WTC11 (cell line): ENCODE results near the gene PTPRG. TPM values are rescaled to one million over a fixed set of nuclear protein-coding genes. Genes with fewer than 3 reads are reported as not detected.
"Not testable (repeated sequence)": the region's sequence is repeated elsewhere in the genome, so short reads cannot be mapped to it uniquely, and the experiment has no call there.

ENCODE experiments used
- ATAC-seq: fragments of 200-7000 bp; cut with Tn5 transposase; 2 replicates; pipeline ENCODE4 v1.10.0; 2021; ENCODE audit warnings: mild to moderate bottlenecking, moderate library complexity
- CTCF ChIA-PET: fragments of 300-600 bp; sonication (Branson Sonifier 250); formaldehyde crosslinking; loops from one replicate; lab custom pipeline; 2021; ENCODE audit warnings: antibody characterized with exemption; lab: Charles Lee
- POLR2A ChIA-PET: fragments of 350-600 bp; sonication (Branson Sonifier 250); formaldehyde crosslinking; loops from one replicate; lab custom pipeline; 2021; ENCODE audit warnings: antibody characterized with exemption; lab: Charles Lee
- DNase-seq: peaks from one replicate; pipeline ENCODE4 v3.0.0; 2021; ENCODE audit warnings: low spot score
- H3K27ac Mint-ChIP-seq: 2 replicates; pipeline ENCODE4 v1.8.0; 2021; ENCODE audit warnings: mixed read lengths
- H3K27me3 Mint-ChIP-seq: 2 replicates; pipeline ENCODE4 v1.8.0; 2021; ENCODE audit warnings: low read depth, mild to moderate bottlenecking, moderate library complexity, mixed read lengths
- H3K36me3 Mint-ChIP-seq: 2 replicates; pipeline ENCODE4 v1.8.0; 2021; ENCODE audit warnings: mixed read lengths
- H3K4me1 Mint-ChIP-seq: 2 replicates; pipeline ENCODE4 v1.8.0; 2022; ENCODE audit warnings: mixed read lengths
- H3K4me3 Mint-ChIP-seq: 2 replicates; pipeline ENCODE4 v1.8.0; 2021; ENCODE audit warnings: mild to moderate bottlenecking, moderate library complexity, mixed read lengths
- H3K9me3 Mint-ChIP-seq: 2 replicates; pipeline ENCODE4 v1.8.0; 2021; ENCODE audit warnings: mixed read lengths
- GRHL2 ChIP-seq: fragments of 250-450 bp; sonication (Bioruptor Pico); IDR thresholded peaks from 2 replicates; pipeline ENCODE4 v1.8.0; 2022; ENCODE audit warnings: mild to moderate bottlenecking, moderate library complexity; ENCODE audit not compliant: insufficient replicate concordance, severe bottlenecking
- HMGA2 ChIP-seq: fragments of 250-450 bp; sonication (Bioruptor Pico); IDR thresholded peaks from 2 replicates; pipeline ENCODE4 v1.4.0; 2021; ENCODE audit warnings: mild to moderate bottlenecking, moderate library complexity
- IRF2 ChIP-seq: sonication (generic); formaldehyde crosslinking; IDR thresholded peaks from 2 replicates; pipeline ENCODE4 v1.8.0; 2022; ENCODE audit warnings: low read depth, missing genetic modification reagents, borderline replicate concordance
- OVOL2 ChIP-seq: fragments of 250-450 bp; sonication (Bioruptor Pico); IDR thresholded peaks from 2 replicates; pipeline ENCODE4 v1.9.0; 2021; ENCODE audit warnings: mild to moderate bottlenecking, borderline replicate concordance
- ZNF121 ChIP-seq: sonication (generic); formaldehyde crosslinking; IDR thresholded peaks from 2 replicates; pipeline ENCODE4 v1.8.0; 2023; ENCODE audit warnings: missing genetic modification reagents
- ZNF263 ChIP-seq: sonication (generic); formaldehyde crosslinking; IDR thresholded peaks from 2 replicates; pipeline ENCODE4 v1.8.1; 2022; ENCODE audit warnings: low read depth, mild to moderate bottlenecking, moderate library complexity, missing genetic modification reagents
- ZNF423 ChIP-seq: fragments of 250-450 bp; sonication (Bioruptor Pico); IDR thresholded peaks from 2 replicates; pipeline ENCODE4 v2.1.2; 2022; ENCODE audit warnings: mild to moderate bottlenecking, moderate library complexity
- total RNA-seq: library from RNA; stranded (reverse); gene quantifications from 3 replicates; pipeline ENCODE4 v1.2.3, GENCODE V29; 2021
- TF ChIP-seq, protein P1 (sequence below): sonication (generic); formaldehyde crosslinking; IDR thresholded peaks from 2 replicates; pipeline ENCODE4 v1.8.0; 2023; ENCODE audit warnings: missing genetic modification reagents, mild to moderate bottlenecking, borderline replicate concordance
- TF ChIP-seq, protein P2 (sequence below): sonication (generic); formaldehyde crosslinking; IDR thresholded peaks from 2 replicates; pipeline ENCODE4 v1.8.1; 2023; ENCODE audit warnings: mild to moderate bottlenecking, moderate library complexity, missing genetic modification reagents
- TF ChIP-seq, protein P3 (sequence below): sonication (generic); formaldehyde crosslinking; IDR thresholded peaks from 2 replicates; pipeline ENCODE4 v1.8.0; 2022; ENCODE audit warnings: mild to moderate bottlenecking, missing genetic modification reagents
- TF ChIP-seq, protein P4 (sequence below): sonication (generic); formaldehyde crosslinking; IDR thresholded peaks from 2 replicates; pipeline ENCODE4 v1.8.1; 2023; ENCODE audit warnings: mild to moderate bottlenecking, missing genetic modification reagents, moderate library complexity
- TF ChIP-seq, protein P5 (sequence below): sonication (generic); formaldehyde crosslinking; IDR thresholded peaks from 2 replicates; pipeline ENCODE4 v1.8.1; 2022; ENCODE audit warnings: low read depth, mild to moderate bottlenecking, moderate library complexity, missing genetic modification reagents, borderline replicate concordance

Gene PTPRG
- total RNA-seq, 1 experiment from 2014 or later = 106 TPM

DNA sequence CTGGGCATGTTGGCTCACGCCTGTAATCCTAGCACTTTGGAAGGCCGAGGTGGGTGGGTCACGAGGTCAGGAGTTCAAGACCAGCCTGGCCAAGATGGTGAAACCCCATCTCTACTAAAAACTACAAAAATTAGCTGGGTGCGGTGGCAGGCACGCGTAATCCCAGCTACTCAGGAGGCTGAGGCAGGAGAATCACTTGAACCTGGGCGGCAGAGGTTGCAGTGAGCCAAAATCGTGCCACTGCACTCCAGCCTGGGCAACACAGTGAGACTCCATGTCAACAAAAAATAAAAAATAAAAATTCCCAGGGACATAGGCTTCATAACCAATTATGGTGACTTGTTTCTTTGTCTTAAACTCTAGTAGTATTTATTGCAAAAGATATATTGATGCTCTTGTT, 155.3 kb downstream of the PTPRG start:
- H3K4me3 Mint-ChIP-seq, CTCF ChIA-PET, ATAC-seq, POLR2A ChIA-PET, H3K36me3 Mint-ChIP-seq, H3K27me3 Mint-ChIP-seq, H3K9me3 Mint-ChIP-seq, DNase-seq: not testable (repeated sequence)
- peak; percentile 90 for TF ChIP-seq ZNF121 (CRISPR knock-in tag)
- Mint-ChIP-seq H3K4me1 (peaks cover 73% of the 10 kb centered on the region), H3K27ac (peak overlapping the region; percentile 18; the same call in 1 of the 2 replicates)

DNA sequence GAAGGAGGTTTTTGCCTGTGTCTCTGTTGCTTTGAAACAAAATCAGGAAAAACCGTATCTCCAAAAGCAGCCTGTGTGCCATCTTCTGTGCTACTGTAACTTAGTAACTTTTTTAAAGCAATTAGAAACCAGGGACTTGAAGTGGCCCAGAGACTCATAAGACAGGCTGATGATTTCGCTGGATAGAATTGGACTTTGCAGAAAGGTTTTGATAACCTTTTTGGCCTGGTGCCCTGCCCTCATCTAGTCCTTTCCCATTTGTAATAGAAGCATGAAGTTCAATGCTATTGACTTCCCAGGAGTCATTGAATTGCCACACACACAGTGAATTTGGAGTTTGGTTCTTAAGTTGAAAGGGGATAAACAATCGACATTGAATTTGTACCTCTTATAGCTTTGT, 157.2 kb downstream of the PTPRG start:
- H3K27ac Mint-ChIP-seq = peak overlapping the region; percentile 23
- H3K9me3 Mint-ChIP-seq = peaks cover 3% of the 10 kb centered on the region; the same call in 1 of the 2 replicates
- ATAC-seq (no peak), DNase-seq (no peak)
- H3K27me3 Mint-ChIP-seq = no peaks in the 10 kb centered on the region
- TF ChIP-seq, protein P1, sequence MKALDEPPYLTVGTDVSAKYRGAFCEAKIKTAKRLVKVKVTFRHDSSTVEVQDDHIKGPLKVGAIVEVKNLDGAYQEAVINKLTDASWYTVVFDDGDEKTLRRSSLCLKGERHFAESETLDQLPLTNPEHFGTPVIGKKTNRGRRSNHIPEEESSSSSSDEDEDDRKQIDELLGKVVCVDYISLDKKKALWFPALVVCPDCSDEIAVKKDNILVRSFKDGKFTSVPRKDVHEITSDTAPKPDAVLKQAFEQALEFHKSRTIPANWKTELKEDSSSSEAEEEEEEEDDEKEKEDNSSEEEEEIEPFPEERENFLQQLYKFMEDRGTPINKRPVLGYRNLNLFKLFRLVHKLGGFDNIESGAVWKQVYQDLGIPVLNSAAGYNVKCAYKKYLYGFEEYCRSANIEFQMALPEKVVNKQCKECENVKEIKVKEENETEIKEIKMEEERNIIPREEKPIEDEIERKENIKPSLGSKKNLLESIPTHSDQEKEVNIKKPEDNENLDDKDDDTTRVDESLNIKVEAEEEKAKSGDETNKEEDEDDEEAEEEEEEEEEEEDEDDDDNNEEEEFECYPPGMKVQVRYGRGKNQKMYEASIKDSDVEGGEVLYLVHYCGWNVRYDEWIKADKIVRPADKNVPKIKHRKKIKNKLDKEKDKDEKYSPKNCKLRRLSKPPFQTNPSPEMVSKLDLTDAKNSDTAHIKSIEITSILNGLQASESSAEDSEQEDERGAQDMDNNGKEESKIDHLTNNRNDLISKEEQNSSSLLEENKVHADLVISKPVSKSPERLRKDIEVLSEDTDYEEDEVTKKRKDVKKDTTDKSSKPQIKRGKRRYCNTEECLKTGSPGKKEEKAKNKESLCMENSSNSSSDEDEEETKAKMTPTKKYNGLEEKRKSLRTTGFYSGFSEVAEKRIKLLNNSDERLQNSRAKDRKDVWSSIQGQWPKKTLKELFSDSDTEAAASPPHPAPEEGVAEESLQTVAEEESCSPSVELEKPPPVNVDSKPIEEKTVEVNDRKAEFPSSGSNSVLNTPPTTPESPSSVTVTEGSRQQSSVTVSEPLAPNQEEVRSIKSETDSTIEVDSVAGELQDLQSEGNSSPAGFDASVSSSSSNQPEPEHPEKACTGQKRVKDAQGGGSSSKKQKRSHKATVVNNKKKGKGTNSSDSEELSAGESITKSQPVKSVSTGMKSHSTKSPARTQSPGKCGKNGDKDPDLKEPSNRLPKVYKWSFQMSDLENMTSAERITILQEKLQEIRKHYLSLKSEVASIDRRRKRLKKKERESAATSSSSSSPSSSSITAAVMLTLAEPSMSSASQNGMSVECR (CRISPR knock-in tag) = no peak
- TF ChIP-seq GRHL2 (CRISPR knock-in tag) (no peak), IRF2 (CRISPR knock-in tag) (no peak)
- TF ChIP-seq, protein P2, sequence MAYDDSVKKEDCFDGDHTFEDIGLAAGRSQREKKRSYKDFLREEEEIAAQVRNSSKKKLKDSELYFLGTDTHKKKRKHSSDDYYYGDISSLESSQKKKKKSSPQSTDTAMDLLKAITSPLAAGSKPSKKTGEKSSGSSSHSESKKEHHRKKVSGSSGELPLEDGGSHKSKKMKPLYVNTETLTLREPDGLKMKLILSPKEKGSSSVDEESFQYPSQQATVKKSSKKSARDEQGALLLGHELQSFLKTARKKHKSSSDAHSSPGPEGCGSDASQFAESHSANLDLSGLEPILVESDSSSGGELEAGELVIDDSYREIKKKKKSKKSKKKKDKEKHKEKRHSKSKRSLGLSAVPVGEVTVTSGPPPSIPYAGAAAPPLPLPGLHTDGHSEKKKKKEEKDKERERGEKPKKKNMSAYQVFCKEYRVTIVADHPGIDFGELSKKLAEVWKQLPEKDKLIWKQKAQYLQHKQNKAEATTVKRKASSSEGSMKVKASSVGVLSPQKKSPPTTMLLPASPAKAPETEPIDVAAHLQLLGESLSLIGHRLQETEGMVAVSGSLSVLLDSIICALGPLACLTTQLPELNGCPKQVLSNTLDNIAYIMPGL (CRISPR knock-in tag) = no peak
- TF ChIP-seq, protein P3, sequence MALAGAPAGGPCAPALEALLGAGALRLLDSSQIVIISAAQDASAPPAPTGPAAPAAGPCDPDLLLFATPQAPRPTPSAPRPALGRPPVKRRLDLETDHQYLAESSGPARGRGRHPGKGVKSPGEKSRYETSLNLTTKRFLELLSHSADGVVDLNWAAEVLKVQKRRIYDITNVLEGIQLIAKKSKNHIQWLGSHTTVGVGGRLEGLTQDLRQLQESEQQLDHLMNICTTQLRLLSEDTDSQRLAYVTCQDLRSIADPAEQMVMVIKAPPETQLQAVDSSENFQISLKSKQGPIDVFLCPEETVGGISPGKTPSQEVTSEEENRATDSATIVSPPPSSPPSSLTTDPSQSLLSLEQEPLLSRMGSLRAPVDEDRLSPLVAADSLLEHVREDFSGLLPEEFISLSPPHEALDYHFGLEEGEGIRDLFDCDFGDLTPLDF (CRISPR knock-in tag) = no peak
- H3K4me3 Mint-ChIP-seq = no peak overlapping the region
- H3K36me3 Mint-ChIP-seq = peaks cover 2% of the 10 kb centered on the region; the same call in 1 of the 2 replicates
- ChIA-PET POLR2A (interaction anchor here (0.7 kb wide), 1 partner anchor 400 kb away, joined by 3 read pairs; no protein-coding TSS in a partner anchor), CTCF (no interaction called here)
- peaks cover 77% of the 10 kb centered on the region for H3K4me1 Mint-ChIP-seq

DNA sequence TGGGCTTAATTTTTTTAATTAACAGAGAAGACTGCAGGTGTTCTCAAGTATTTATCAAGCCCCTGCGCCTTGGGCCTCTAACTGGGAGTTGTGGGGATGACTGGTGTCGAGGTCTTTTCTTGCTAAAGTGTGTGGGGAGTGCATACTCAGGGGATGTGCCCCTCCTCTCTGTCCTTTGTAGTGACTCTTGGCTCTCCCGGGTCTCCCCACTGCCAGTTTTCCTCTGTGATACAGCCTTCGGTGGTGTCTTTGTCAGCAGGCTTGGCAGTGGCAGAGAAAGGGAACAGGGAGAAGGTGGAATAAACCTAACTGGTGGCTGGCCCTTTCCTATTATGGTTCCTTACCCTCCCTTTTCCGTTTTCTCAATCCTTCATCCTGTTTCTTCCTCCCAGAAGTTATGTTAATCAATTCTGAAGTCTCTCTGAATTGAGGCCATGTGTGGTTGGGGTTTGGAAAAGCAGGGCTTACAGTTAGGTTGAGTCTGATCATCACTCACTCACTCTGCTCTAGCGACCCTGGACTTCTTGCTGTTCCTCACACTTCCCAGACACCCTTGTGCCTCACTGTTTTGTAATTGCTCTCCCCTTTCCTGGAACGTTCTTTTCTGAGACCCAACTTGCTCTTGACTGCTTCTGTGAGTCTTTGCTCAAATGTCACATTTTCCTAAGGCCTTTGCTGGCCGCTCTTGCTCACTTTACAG, 158.1 kb downstream of the PTPRG start:
- H3K36me3 Mint-ChIP-seq = peaks cover 2% of the 10 kb centered on the region; the same call in 1 of the 2 replicates
- no peak for TF ChIP-seq ZNF263
- TF ChIP-seq OVOL2 = no peak
- TF ChIP-seq, protein P4, sequence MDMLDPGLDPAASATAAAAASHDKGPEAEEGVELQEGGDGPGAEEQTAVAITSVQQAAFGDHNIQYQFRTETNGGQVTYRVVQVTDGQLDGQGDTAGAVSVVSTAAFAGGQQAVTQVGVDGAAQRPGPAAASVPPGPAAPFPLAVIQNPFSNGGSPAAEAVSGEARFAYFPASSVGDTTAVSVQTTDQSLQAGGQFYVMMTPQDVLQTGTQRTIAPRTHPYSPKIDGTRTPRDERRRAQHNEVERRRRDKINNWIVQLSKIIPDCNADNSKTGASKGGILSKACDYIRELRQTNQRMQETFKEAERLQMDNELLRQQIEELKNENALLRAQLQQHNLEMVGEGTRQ (CRISPR knock-in tag) = no peak
- TF ChIP-seq ZNF423 = no peak
- TF ChIP-seq, protein P5, sequence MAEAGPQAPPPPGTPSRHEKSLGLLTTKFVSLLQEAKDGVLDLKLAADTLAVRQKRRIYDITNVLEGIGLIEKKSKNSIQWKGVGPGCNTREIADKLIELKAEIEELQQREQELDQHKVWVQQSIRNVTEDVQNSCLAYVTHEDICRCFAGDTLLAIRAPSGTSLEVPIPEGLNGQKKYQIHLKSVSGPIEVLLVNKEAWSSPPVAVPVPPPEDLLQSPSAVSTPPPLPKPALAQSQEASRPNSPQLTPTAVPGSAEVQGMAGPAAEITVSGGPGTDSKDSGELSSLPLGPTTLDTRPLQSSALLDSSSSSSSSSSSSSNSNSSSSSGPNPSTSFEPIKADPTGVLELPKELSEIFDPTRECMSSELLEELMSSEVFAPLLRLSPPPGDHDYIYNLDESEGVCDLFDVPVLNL (CRISPR knock-in tag) = no peak
- TF ChIP-seq, protein P1 (CRISPR knock-in tag) = 0 out of 2 replicates have a peak, but pooled peaks have one; percentile 38
- TF ChIP-seq HMGA2 (CRISPR knock-in tag) = no peak
- no peaks in the 10 kb centered on the region for H3K27me3 Mint-ChIP-seq
- peaks cover 79% of the 10 kb centered on the region for H3K4me1 Mint-ChIP-seq
- H3K9me3 Mint-ChIP-seq = no peaks in the 10 kb centered on the region; the same call in 1 of the 2 replicates
- peak overlapping the region; percentile 23 for H3K27ac Mint-ChIP-seq
- ATAC-seq (peak; percentile 59), DNase-seq (no peak)
- H3K4me3 Mint-ChIP-seq = no peak overlapping the region
- CTCF ChIA-PET = no interaction called here
- POLR2A ChIA-PET = no interaction called here
